ENCODE data around the gene BCAT1. TPM values are rescaled to one million over a fixed set of nuclear protein-coding genes. Genes with fewer than 3 reads are reported as not detected.

Gene BCAT1
- total and polyA plus RNA-seq, 12 donors: 0.95 to 17.0 (median 2.7) TPM

DNA sequence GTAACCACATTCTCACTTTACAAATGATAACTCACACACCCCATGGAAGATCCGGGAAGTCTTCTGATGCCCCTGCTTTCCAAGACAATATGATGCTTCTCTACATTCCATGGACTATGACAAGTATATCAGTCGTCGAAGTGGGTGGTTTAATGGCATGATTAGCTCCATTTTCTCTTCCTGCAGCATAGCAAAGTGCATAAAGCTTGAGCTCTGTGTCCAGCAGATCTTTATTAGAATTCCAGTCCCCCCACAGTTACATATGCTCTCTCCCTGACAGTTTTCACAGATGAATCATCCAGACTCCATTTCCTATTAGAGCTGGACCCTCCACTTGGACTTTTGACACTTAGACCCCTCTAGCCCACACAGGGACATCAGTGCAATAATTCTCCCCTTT, 174.9 kb downstream of the BCAT1 start:
- DNase-seq: no peak
- no peak for TF ChIP-seq CTCF (IDR thresholded peaks at IDR 0.05)
- Histone ChIP-seq H3K27me3 (no peaks in the 10 kb centered on the region), H3K9me3 (no peaks in the 10 kb centered on the region), H3K4me3 (no peak overlapping the region), H3K4me1 (peaks cover 0 to 6% (median 0%) of the 10 kb centered on the region in 9 donors), H3K36me3 (no peaks in the 10 kb centered on the region), H3K27ac (no peak overlapping the region)
- 70 to 79% methylated on average over 3 of the region's 3 CpGs for WGBS, 2 donors
- no peak for ATAC-seq
- intact Hi-C loops (cut with DNase I): no loop called here

DNA sequence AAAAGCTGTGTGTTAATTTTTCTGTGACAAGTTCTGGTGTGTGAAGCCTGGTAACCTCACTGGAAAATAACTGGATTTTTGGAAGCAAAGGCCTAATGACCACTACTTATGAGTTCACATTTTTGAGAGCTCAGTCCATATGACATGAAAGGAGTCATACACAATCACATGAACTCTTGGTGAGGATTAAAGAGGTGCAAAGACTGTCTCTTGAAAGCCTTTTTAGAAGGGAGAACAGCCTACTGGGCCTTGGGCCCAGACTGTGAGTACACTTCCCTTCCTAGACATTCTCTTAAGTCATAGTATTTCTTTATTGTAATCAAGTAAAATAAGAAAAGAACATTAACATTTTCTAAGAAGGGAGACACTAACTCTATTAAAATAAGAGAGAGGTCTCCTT, 176.1 kb downstream of the BCAT1 start:
- intact Hi-C loops (cut with DNase I): no loop called here
- TF ChIP-seq CTCF (IDR thresholded peaks at IDR 0.05): no peak
- no peak for ATAC-seq
- Histone ChIP-seq H3K36me3 (no peaks in the 10 kb centered on the region), H3K4me3 (no peak overlapping the region), H3K27ac (no peak overlapping the region), H3K4me1 (peaks cover 0 to 6% (median 0%) of the 10 kb centered on the region in 9 donors), H3K9me3 (peaks cover 0 to 4% (median 0%) of the 10 kb centered on the region in 11 donors), H3K27me3 (no peaks in the 10 kb centered on the region)
- no peak for DNase-seq

DNA sequence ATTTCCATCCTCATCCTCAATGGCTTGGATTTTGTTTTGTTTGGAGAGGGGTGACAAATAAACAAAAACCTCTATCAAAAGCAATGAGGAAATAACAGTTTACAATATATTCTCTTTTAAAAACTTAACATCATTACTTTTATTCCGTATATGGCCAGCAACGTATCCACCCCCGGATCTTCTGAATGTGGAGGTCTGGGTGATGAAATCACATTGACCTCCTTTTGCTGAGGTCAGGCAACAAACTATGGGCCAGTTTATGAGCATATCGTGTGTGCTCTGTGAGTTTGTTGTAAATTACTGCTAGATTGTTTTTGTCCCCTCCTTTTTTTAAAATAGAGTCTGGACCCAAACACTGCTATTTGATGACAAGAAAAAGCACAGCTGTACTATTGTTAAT, 178.1 kb downstream of the BCAT1 start:
- intact Hi-C loops (cut with DNase I): no loop called here
- H3K27me3 ChIP-seq: no peaks in the 10 kb centered on the region
- TF ChIP-seq CTCF (IDR thresholded peaks at IDR 0.05): no peak
- no peak overlapping the region for H3K4me3 ChIP-seq
- H3K36me3 ChIP-seq: no peaks in the 10 kb centered on the region
- DNase-seq (no peak), ATAC-seq (no peak)
- H3K4me1 ChIP-seq: no peaks in the 10 kb centered on the region
- 65 to 66% methylated on average over 4 of the region's 4 CpGs for WGBS, 2 donors
- peaks cover 0 to 19% (median 3%) of the 10 kb centered on the region in 11 donors for H3K9me3 ChIP-seq
- H3K27ac ChIP-seq: no peak overlapping the region

DNA sequence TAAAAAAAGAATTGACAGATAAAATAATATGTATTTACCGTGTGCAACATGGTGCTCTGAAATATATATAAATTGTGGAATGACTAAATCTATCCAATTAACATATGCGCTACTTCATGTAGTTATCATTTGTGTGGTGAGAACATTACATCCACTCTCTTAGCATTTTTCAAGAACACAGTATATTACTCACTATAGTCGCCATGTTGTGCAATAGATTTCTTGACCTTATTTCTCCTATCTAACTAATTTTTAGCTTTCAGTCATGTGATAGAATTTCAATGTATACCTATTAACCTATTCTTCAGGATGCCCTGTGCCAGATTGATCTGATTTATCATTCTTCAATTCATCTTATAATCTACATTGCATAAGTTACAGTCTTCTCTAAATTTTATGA, 178.6 kb downstream of the BCAT1 start:
- no peaks in the 10 kb centered on the region for H3K36me3 ChIP-seq
- no peak overlapping the region for H3K27ac ChIP-seq
- no peak for DNase-seq
- WGBS, 2 donors: 93 to 95% methylated on average over 3 of the region's 3 CpGs
- TF ChIP-seq CTCF (IDR thresholded peaks at IDR 0.05): no peak
- no peaks in the 10 kb centered on the region for H3K27me3 ChIP-seq
- intact Hi-C loops (cut with DNase I): no loop called here
- H3K4me1 ChIP-seq: no peaks in the 10 kb centered on the region
- H3K9me3 ChIP-seq: peaks cover 0 to 19% (median 3%) of the 10 kb centered on the region in 11 donors
- H3K4me3 ChIP-seq: no peak overlapping the region
- ATAC-seq: no peak

GRCh38 chr12:24769682-24770081, 179.2 kb downstream of the BCAT1 start:
- TF ChIP-seq CTCF (IDR thresholded peaks at IDR 0.05): no peak
- Histone ChIP-seq H3K36me3 (no peaks in the 10 kb centered on the region), H3K4me3 (no peak overlapping the region), H3K27me3 (no peaks in the 10 kb centered on the region), H3K9me3 (peaks cover 0 to 19% (median 3%) of the 10 kb centered on the region in 11 donors), H3K4me1 (no peaks in the 10 kb centered on the region), H3K27ac (no peak overlapping the region)
- DNase-seq (no peak), ATAC-seq (no peak)
- 76 to 91% methylated on average over 3 of the region's 3 CpGs for WGBS, 2 donors
- intact Hi-C loops (cut with DNase I): no loop called here

All from heart right ventricle (tissue), 16 donors.